Memory B cell (primary cell): ENCODE data around the gene PSPC1.
"Not testable (repeated sequence)": the region's sequence is repeated elsewhere in the genome, so short reads cannot be mapped to it uniquely, and the experiment has no call there.

Experiments
- ATAC-seq: fragments of 150-1000 bp; cut with Tn5 transposase; 2 replicates; pipeline ENCODE4 v1.10.0; 2021; ENCODE audit warnings: low read depth, mild to moderate bottlenecking, moderate library complexity
- DNase-seq, 2 donors: peaks; one replicate each; pipeline ENCODE4 v3.0.0; 2022; ENCODE audit warnings: low spot score in 2 of 2
- H3K27ac Mint-ChIP-seq: one replicate; pipeline ENCODE4 v1.8.0; 2022; ENCODE audit warnings: mild to moderate bottlenecking, moderate library complexity, mixed read lengths
- H3K27me3 Mint-ChIP-seq: one replicate; pipeline ENCODE4 v1.8.0; 2022; ENCODE audit warnings: mixed read lengths
- H3K36me3 Mint-ChIP-seq: one replicate; pipeline ENCODE4 v1.8.0; 2022; ENCODE audit warnings: mild to moderate bottlenecking, mixed read lengths
- H3K4me1 Mint-ChIP-seq: one replicate; pipeline ENCODE4 v1.8.0; 2022; ENCODE audit warnings: mixed read lengths
- H3K4me3 Mint-ChIP-seq: one replicate; pipeline ENCODE4 v1.8.0; 2022; ENCODE audit warnings: mild to moderate bottlenecking, moderate library complexity, mixed read lengths
- H3K9me3 Mint-ChIP-seq: one replicate; pipeline ENCODE4 v1.8.0; 2022; ENCODE audit warnings: mixed read lengths

PSPC1 gene

GRCh38 chr13:19720039-19720438 lies 62.7 kb downstream of the PSPC1 start:
- Mint-ChIP-seq H3K9me3 (no peaks in the 10 kb centered on the region), H3K27me3 (no peaks in the 10 kb centered on the region), H3K4me1 (no peaks in the 10 kb centered on the region), H3K36me3 (peaks cover 11% of the 10 kb centered on the region), H3K27ac (no peak overlapping the region), H3K4me3 (no peak overlapping the region)
- DNase-seq (no peak), ATAC-seq (no peak)

GRCh38 chr13:19713186-19713965 lies 69.4 kb downstream of the PSPC1 start:
- Mint-ChIP-seq H3K9me3 (no peaks in the 10 kb centered on the region), H3K27me3 (no peaks in the 10 kb centered on the region), H3K4me3 (no peak overlapping the region), H3K36me3 (peaks cover 5% of the 10 kb centered on the region), H3K4me1 (no peaks in the 10 kb centered on the region), H3K27ac (no peak overlapping the region)
- no peak for DNase-seq
- ATAC-seq = no peak

GRCh38 chr13:19709782-19710181 lies 73.0 kb downstream of the PSPC1 start:
- ATAC-seq, H3K4me3 Mint-ChIP-seq, H3K27ac Mint-ChIP-seq, H3K4me1 Mint-ChIP-seq, H3K27me3 Mint-ChIP-seq, H3K9me3 Mint-ChIP-seq, H3K36me3 Mint-ChIP-seq, DNase-seq: not testable (repeated sequence)

- not testable (repeated sequence) for H3K4me1 Mint-ChIP-seq, DNase-seq, H3K36me3 Mint-ChIP-seq, H3K9me3 Mint-ChIP-seq, H3K4me3 Mint-ChIP-seq, H3K27me3 Mint-ChIP-seq, ATAC-seq, H3K27ac Mint-ChIP-seq
Measured at GRCh38 chr13:19709039-19709438, 73.7 kb downstream of the PSPC1 start.

- H3K27ac Mint-ChIP-seq, H3K4me1 Mint-ChIP-seq, DNase-seq, H3K9me3 Mint-ChIP-seq, H3K27me3 Mint-ChIP-seq, H3K4me3 Mint-ChIP-seq, H3K36me3 Mint-ChIP-seq, ATAC-seq: not testable (repeated sequence)
Measured at GRCh38 chr13:19704256-19704655, 78.5 kb downstream of the PSPC1 start.

- H3K4me1 Mint-ChIP-seq, H3K36me3 Mint-ChIP-seq, DNase-seq, H3K27ac Mint-ChIP-seq, ATAC-seq, H3K4me3 Mint-ChIP-seq, H3K27me3 Mint-ChIP-seq, H3K9me3 Mint-ChIP-seq: not testable (repeated sequence)
Measured at GRCh38 chr13:19701619-19702018, 81.1 kb downstream of the PSPC1 start.

GRCh38 chr13:19700963-19701362 lies 81.8 kb downstream of the PSPC1 start:
- ATAC-seq, H3K27ac Mint-ChIP-seq, DNase-seq, H3K4me1 Mint-ChIP-seq, H3K9me3 Mint-ChIP-seq, H3K4me3 Mint-ChIP-seq, H3K36me3 Mint-ChIP-seq, H3K27me3 Mint-ChIP-seq: not testable (repeated sequence)

- peaks cover 13% of the 10 kb centered on the region for H3K36me3 Mint-ChIP-seq
- H3K9me3 Mint-ChIP-seq = no peaks in the 10 kb centered on the region
- no peak overlapping the region for H3K4me3 Mint-ChIP-seq
- no peaks in the 10 kb centered on the region for H3K27me3 Mint-ChIP-seq
- peaks cover 9% of the 10 kb centered on the region for H3K4me1 Mint-ChIP-seq
- DNase-seq (no peak), ATAC-seq (no peak)
- no peak overlapping the region for H3K27ac Mint-ChIP-seq
Measured at GRCh38 chr13:19695829-19696228, 86.9 kb downstream of the PSPC1 start.

- Mint-ChIP-seq H3K27me3 (no peaks in the 10 kb centered on the region), H3K36me3 (peaks cover 17% of the 10 kb centered on the region), H3K4me3 (no peak overlapping the region), H3K9me3 (no peaks in the 10 kb centered on the region), H3K27ac (no peak overlapping the region), H3K4me1 (peaks cover 9% of the 10 kb centered on the region)
- DNase-seq (no peak), ATAC-seq (no peak)
Measured at GRCh38 chr13:19695428-19695827, 87.3 kb downstream of the PSPC1 start.

- not testable (repeated sequence) for H3K27ac Mint-ChIP-seq, ATAC-seq, H3K9me3 Mint-ChIP-seq, H3K4me1 Mint-ChIP-seq, DNase-seq, H3K4me3 Mint-ChIP-seq, H3K27me3 Mint-ChIP-seq
- peaks cover 18% of the 10 kb centered on the region for H3K36me3 Mint-ChIP-seq
Measured at GRCh38 chr13:19691447-19691846, 91.3 kb downstream of the PSPC1 start.

- no peak for DNase-seq
- Mint-ChIP-seq H3K27ac (no peak overlapping the region), H3K4me1 (peaks cover 8% of the 10 kb centered on the region), H3K27me3 (no peaks in the 10 kb centered on the region), H3K9me3 (no peaks in the 10 kb centered on the region), H3K4me3 (no peak overlapping the region), H3K36me3 (peaks cover 4% of the 10 kb centered on the region)
- ATAC-seq = no peak
Measured at GRCh38 chr13:19685437-19685836, 97.3 kb downstream of the PSPC1 start.

GRCh38 chr13:19685034-19685433 lies 97.7 kb downstream of the PSPC1 start:
- H3K9me3 Mint-ChIP-seq = no peaks in the 10 kb centered on the region
- no peak overlapping the region for H3K27ac Mint-ChIP-seq
- H3K4me3 Mint-ChIP-seq = no peak overlapping the region

GRCh38 chr13:19681517-19681916 lies 101.2 kb downstream of the PSPC1 start:
- peaks cover 6% of the 10 kb centered on the region for H3K36me3 Mint-ChIP-seq
- H3K4me1 Mint-ChIP-seq = peaks cover 8% of the 10 kb centered on the region
- H3K27ac Mint-ChIP-seq = no peak overlapping the region
- H3K27me3 Mint-ChIP-seq = no peaks in the 10 kb centered on the region
- ATAC-seq (no peak), DNase-seq (no peak)
- no peaks in the 10 kb centered on the region for H3K9me3 Mint-ChIP-seq
- H3K4me3 Mint-ChIP-seq = no peak overlapping the region

More at GRCh38 chr13:19685034-19685433, 97.7 kb downstream of the PSPC1 start:
- Mint-ChIP-seq H3K4me1 (peaks cover 8% of the 10 kb centered on the region), H3K27me3 (no peaks in the 10 kb centered on the region), H3K36me3 (peaks cover 3% of the 10 kb centered on the region)
- ATAC-seq (no peak), DNase-seq (no peak)

GRCh38 chr13:19680751-19681150 lies 102.0 kb downstream of the PSPC1 start:
- Mint-ChIP-seq H3K36me3 (peaks cover 6% of the 10 kb centered on the region), H3K4me1 (peaks cover 3% of the 10 kb centered on the region), H3K9me3 (no peaks in the 10 kb centered on the region), H3K27ac (no peak overlapping the region), H3K27me3 (no peaks in the 10 kb centered on the region), H3K4me3 (no peak overlapping the region)
- no peak for DNase-seq
- ATAC-seq = no peak

GRCh38 chr13:19676168-19676567 lies 106.6 kb downstream of the PSPC1 start:
- no peaks in the 10 kb centered on the region for H3K9me3 Mint-ChIP-seq
- no peaks in the 10 kb centered on the region for H3K27me3 Mint-ChIP-seq
- peaks cover 21% of the 10 kb centered on the region for H3K36me3 Mint-ChIP-seq
- no peak for DNase-seq
- peak overlapping the region; percentile 10 for H3K27ac Mint-ChIP-seq
- no peak overlapping the region for H3K4me3 Mint-ChIP-seq
- no peak for ATAC-seq
- no peaks in the 10 kb centered on the region for H3K4me1 Mint-ChIP-seq
